Mesendoderm (in vitro differentiated cells): ENCODE measurements around the gene FUBP3.

Experiments
- DNase-seq: peaks from one replicate; pipeline ENCODE4 v3.0.0; 2013
- H2AK5ac ChIP-seq: 2 replicates; pipeline ENCODE4 v1.6.1; 2013; ENCODE audit warnings: low read length, inconsistent platforms
- H2BK120ac ChIP-seq: 2 replicates; pipeline ENCODE4 v1.6.1; 2013; ENCODE audit warnings: low read depth, mild to moderate bottlenecking, low read length, moderate library complexity, mixed read lengths
- H2BK15ac ChIP-seq: replicated peaks from 2 replicates; pipeline ENCODE4 v1.6.1; 2013; ENCODE audit warnings: low read depth, mild to moderate bottlenecking, moderate library complexity
- H2BK5ac ChIP-seq: 2 replicates; pipeline ENCODE4 v1.6.1; 2013; ENCODE audit warnings: low read length, inconsistent platforms
- H3K18ac ChIP-seq: 2 replicates; pipeline ENCODE4 v1.6.1; 2013; ENCODE audit warnings: mild to moderate bottlenecking, low read length, mixed read lengths
- H3K23ac ChIP-seq: one replicate; pipeline ENCODE4 v1.6.1; 2013; ENCODE audit warnings: low read length
- H3K27ac ChIP-seq: 2 replicates; pipeline ENCODE4 v1.5.1; 2013; ENCODE audit warnings: low read depth, mild to moderate bottlenecking, inconsistent platforms, low read length, moderate library complexity
- H3K27me3 ChIP-seq: 2 replicates; pipeline ENCODE4 v1.6.1; 2013; ENCODE audit warnings: low read length, control low read depth, mild to moderate bottlenecking, inconsistent platforms; ENCODE audit not compliant: insufficient read depth, poor library complexity
- H3K36me3 ChIP-seq: 2 replicates; pipeline ENCODE4 v1.6.1; 2013; ENCODE audit warnings: low read length, inconsistent platforms; ENCODE audit not compliant: control insufficient read depth, insufficient read depth
- H3K4ac ChIP-seq: one replicate; pipeline ENCODE4 v1.6.1; 2013; ENCODE audit warnings: low read depth, mild to moderate bottlenecking, low read length, moderate library complexity
- H3K4me1 ChIP-seq: 2 replicates; pipeline ENCODE4 v1.6.1; 2013; ENCODE audit warnings: low read depth, low read length, inconsistent platforms; ENCODE audit not compliant: control insufficient read depth
- H3K4me2 ChIP-seq: 2 replicates; pipeline ENCODE4 v1.6.1; 2013; ENCODE audit warnings: low read length
- H3K4me3 ChIP-seq: 2 replicates; pipeline ENCODE4 v1.5.1; 2013; ENCODE audit warnings: mild to moderate bottlenecking, low read length
- H3K56ac ChIP-seq: one replicate; pipeline ENCODE4 v1.6.1; 2013; ENCODE audit warnings: low read length
- H3K79me1 ChIP-seq: 2 replicates; pipeline ENCODE4 v1.6.1; 2013; ENCODE audit warnings: low read length, inconsistent platforms
- H3K79me2 ChIP-seq: 2 replicates; pipeline ENCODE4 v1.6.1; 2013; ENCODE audit warnings: mild to moderate bottlenecking, low read length; ENCODE audit not compliant: control insufficient read depth, insufficient read depth
- H3K9ac ChIP-seq: 2 replicates; pipeline ENCODE4 v1.6.1; 2013; ENCODE audit warnings: low read length, inconsistent platforms
- H4K5ac ChIP-seq: one replicate; pipeline ENCODE4 v1.6.1; 2013; ENCODE audit warnings: low read length
- H4K8ac ChIP-seq: one replicate; pipeline ENCODE4 v1.6.1; 2013; ENCODE audit warnings: low read depth, mild to moderate bottlenecking, control low read depth, low read length, moderate library complexity
- WGBS: extraction: QIAGEN DNeasy Blood & Tissue Kit; methylation state at CpG from one replicate; pipeline ENCODE4 v1.1.7; 2013; ENCODE audit warnings: low lambda C conversion rate, missing lambda C conversion rate; ENCODE audit not compliant: insufficient coverage; ENCODE audit errors: extremely low coverage; 5-methylcytosine and 5-hydroxymethylcytosine counted together

The FUBP3 gene

GRCh38 chr9:130651221-130651620, 71.8 kb downstream of the FUBP3 start:
- no peak overlapping the region for H3K18ac ChIP-seq
- no peak overlapping the region for H4K8ac ChIP-seq
- H3K4me3 ChIP-seq = no peak overlapping the region
- no peak overlapping the region for H4K5ac ChIP-seq
- no peak overlapping the region for H2AK5ac ChIP-seq
- DNase-seq = no peak
- H3K27ac ChIP-seq = no peak overlapping the region
- H3K4me1 ChIP-seq = no peaks in the 10 kb centered on the region
- no peak overlapping the region for H3K9ac ChIP-seq
- no peak overlapping the region for H2BK15ac ChIP-seq
- H3K56ac ChIP-seq = no peak overlapping the region
- H3K4me2 ChIP-seq = no peak overlapping the region
- H2BK5ac ChIP-seq = no peak overlapping the region
- H3K23ac ChIP-seq = no peak overlapping the region
- H2BK120ac ChIP-seq = no peak overlapping the region
- H3K79me1 ChIP-seq = no peaks in the 10 kb centered on the region
- H3K79me2 ChIP-seq = no peaks in the 10 kb centered on the region
- no peak overlapping the region for H3K4ac ChIP-seq
- no CpG with 5 or more reads among the region's 15 CpGs for WGBS
- no peaks in the 10 kb centered on the region for H3K36me3 ChIP-seq
- H3K27me3 ChIP-seq = peaks cover under 1% of the 10 kb centered on the region

GRCh38 chr9:130651752-130652151, 72.4 kb downstream of the FUBP3 start:
- H3K27me3 ChIP-seq = peaks cover 6% of the 10 kb centered on the region
- H3K27ac ChIP-seq = no peak overlapping the region
- no peaks in the 10 kb centered on the region for H3K79me1 ChIP-seq
- H4K5ac ChIP-seq = no peak overlapping the region
- no CpG with 5 or more reads among the region's 18 CpGs for WGBS
- H3K4ac ChIP-seq = no peak overlapping the region
- H2AK5ac ChIP-seq = no peak overlapping the region
- no peak overlapping the region for H3K18ac ChIP-seq
- H3K79me2 ChIP-seq = no peaks in the 10 kb centered on the region
- H4K8ac ChIP-seq = no peak overlapping the region
- H3K23ac ChIP-seq = no peak overlapping the region
- no peak overlapping the region for H3K4me2 ChIP-seq
- H2BK15ac ChIP-seq = no peak overlapping the region
- H3K56ac ChIP-seq = no peak overlapping the region
- no peak for DNase-seq
- H2BK5ac ChIP-seq = no peak overlapping the region
- no peaks in the 10 kb centered on the region for H3K36me3 ChIP-seq
- no peak overlapping the region for H2BK120ac ChIP-seq
- H3K4me1 ChIP-seq = no peaks in the 10 kb centered on the region
- no peak overlapping the region for H3K9ac ChIP-seq
- no peak overlapping the region for H3K4me3 ChIP-seq

- Histone ChIP-seq H4K8ac (no peak overlapping the region), H4K5ac (no peak overlapping the region), H2BK15ac (no peak overlapping the region), H3K27me3 (peaks cover 30% of the 10 kb centered on the region), H3K36me3 (no peaks in the 10 kb centered on the region), H3K79me2 (no peaks in the 10 kb centered on the region), H3K4me1 (no peaks in the 10 kb centered on the region), H2BK5ac (no peak overlapping the region), H2BK120ac (no peak overlapping the region), H3K9ac (no peak overlapping the region), H3K23ac (no peak overlapping the region), H3K4me3 (no peak overlapping the region), H3K27ac (no peak overlapping the region), H2AK5ac (no peak overlapping the region), H3K4ac (no peak overlapping the region), H3K79me1 (no peaks in the 10 kb centered on the region), H3K18ac (no peak overlapping the region), H3K4me2 (no peak overlapping the region), H3K56ac (no peak overlapping the region)
- no CpG with 5 or more reads among the region's 6 CpGs for WGBS
- no peak for DNase-seq
These were observed 75.5 kb downstream of the FUBP3 start for GRCh38 chr9:130654879-130655278.

- peaks cover 69% of the 10 kb centered on the region for H3K27me3 ChIP-seq
- H3K18ac ChIP-seq = no peak overlapping the region
- H3K4me1 ChIP-seq = no peaks in the 10 kb centered on the region
- no peak overlapping the region for H3K4me3 ChIP-seq
- no peak overlapping the region for H3K9ac ChIP-seq
- H2BK5ac ChIP-seq = no peak overlapping the region
- H3K27ac ChIP-seq = no peak overlapping the region
- WGBS = no CpG with 5 or more reads among the region's 52 CpGs
- no peaks in the 10 kb centered on the region for H3K79me2 ChIP-seq
- H2AK5ac ChIP-seq = no peak overlapping the region
- no peak overlapping the region for H3K23ac ChIP-seq
- no peak overlapping the region for H2BK120ac ChIP-seq
- H3K56ac ChIP-seq = no peak overlapping the region
- H2BK15ac ChIP-seq = no peak overlapping the region
- H3K36me3 ChIP-seq = no peaks in the 10 kb centered on the region
- H3K79me1 ChIP-seq = no peaks in the 10 kb centered on the region
- H4K8ac ChIP-seq = no peak overlapping the region
- no peak overlapping the region for H3K4ac ChIP-seq
- H4K5ac ChIP-seq = no peak overlapping the region
- DNase-seq = no peak
- H3K4me2 ChIP-seq = no peak overlapping the region
These were observed 79.7 kb downstream of the FUBP3 start for GRCh38 chr9:130658893-130659698.

DNA sequence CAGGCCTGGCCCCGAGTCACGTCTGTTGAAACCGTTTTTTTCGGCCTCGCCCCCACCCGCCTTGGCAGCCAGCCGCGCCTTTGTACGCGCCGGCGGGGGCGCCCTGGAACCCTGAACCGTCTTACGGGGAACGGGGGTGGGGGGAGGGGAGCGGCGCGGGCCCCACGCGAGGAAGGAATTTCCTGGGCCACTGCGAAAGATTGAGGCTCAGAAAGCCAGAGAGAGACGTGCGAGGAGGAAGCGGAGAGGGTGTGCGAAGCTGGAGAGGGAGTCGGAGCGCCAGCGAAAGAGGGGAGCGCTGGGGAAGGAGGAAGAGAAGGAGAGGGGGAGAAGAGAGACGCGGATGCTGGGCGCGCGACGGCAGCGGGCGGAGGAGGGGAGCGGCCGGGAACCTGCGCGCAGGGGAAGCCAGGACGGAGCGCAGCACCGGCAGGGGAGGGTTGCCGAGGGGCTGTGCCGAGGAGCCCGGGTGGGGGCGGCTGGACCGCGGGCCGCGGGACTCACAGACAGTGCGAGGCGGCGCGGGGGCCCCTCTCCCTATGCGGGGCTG, 80.4 kb downstream of the FUBP3 start:
- no peaks in the 10 kb centered on the region for H3K79me1 ChIP-seq
- H2BK120ac ChIP-seq = no peak overlapping the region
- no peak overlapping the region for H3K9ac ChIP-seq
- no peak overlapping the region for H3K4me2 ChIP-seq
- H3K36me3 ChIP-seq = no peaks in the 10 kb centered on the region
- H2BK5ac ChIP-seq = no peak overlapping the region
- H3K79me2 ChIP-seq = no peaks in the 10 kb centered on the region
- no peak overlapping the region for H2BK15ac ChIP-seq
- WGBS = no CpG with 5 or more reads among the region's 58 CpGs
- no peak overlapping the region for H2AK5ac ChIP-seq
- H3K18ac ChIP-seq = no peak overlapping the region
- no peak overlapping the region for H3K23ac ChIP-seq
- DNase-seq = no peak
- no peak overlapping the region for H3K27ac ChIP-seq
- H4K5ac ChIP-seq = no peak overlapping the region
- H3K27me3 ChIP-seq = peaks cover 76% of the 10 kb centered on the region
- H3K4me1 ChIP-seq = no peaks in the 10 kb centered on the region
- no peak overlapping the region for H3K4me3 ChIP-seq
- H3K4ac ChIP-seq = no peak overlapping the region
- H3K56ac ChIP-seq = no peak overlapping the region
- H4K8ac ChIP-seq = no peak overlapping the region

DNA sequence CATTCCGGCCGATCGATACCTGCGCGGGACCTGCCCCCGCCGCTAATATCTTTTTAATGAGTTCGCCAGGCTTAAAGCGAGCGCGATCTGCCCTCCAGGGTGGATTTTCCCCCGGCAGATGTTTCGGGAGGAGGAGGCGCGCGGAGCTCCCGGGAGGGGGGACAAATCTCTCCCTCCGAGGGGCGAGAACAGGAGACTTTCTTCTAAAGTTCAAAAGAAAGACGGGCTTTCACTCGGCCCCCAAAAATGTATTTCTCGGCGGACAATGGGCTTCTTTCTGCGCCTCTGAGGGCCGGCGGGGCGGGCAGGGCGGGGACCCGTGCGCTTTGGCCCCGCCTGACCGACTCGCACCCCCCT, 80.9 kb downstream of the FUBP3 start:
- H2BK15ac ChIP-seq = no peak overlapping the region
- H3K4me3 ChIP-seq = no peak overlapping the region
- H4K8ac ChIP-seq = no peak overlapping the region
- H3K4ac ChIP-seq = no peak overlapping the region
- no peak overlapping the region for H3K23ac ChIP-seq
- H2BK5ac ChIP-seq = no peak overlapping the region
- H3K79me2 ChIP-seq = no peaks in the 10 kb centered on the region
- H3K56ac ChIP-seq = no peak overlapping the region
- no CpG with 5 or more reads among the region's 33 CpGs for WGBS
- no peak overlapping the region for H2AK5ac ChIP-seq
- no peak for DNase-seq
- peaks cover 80% of the 10 kb centered on the region for H3K27me3 ChIP-seq
- no peak overlapping the region for H4K5ac ChIP-seq
- no peak overlapping the region for H3K4me2 ChIP-seq
- H3K9ac ChIP-seq = no peak overlapping the region
- H3K79me1 ChIP-seq = no peaks in the 10 kb centered on the region
- no peak overlapping the region for H3K18ac ChIP-seq
- H2BK120ac ChIP-seq = no peak overlapping the region
- no peak overlapping the region for H3K27ac ChIP-seq
- H3K36me3 ChIP-seq = no peaks in the 10 kb centered on the region
- H3K4me1 ChIP-seq = no peaks in the 10 kb centered on the region
